Activated T-cell treated with anti-CD3 and anti-CD28 coated beads, Interleukin-2, amount 50 U/mL, for 72 hours (primary cell): ENCODE data around the gene PCNX1. TPM values are rescaled to one million over a fixed set of nuclear protein-coding genes. Genes with fewer than 3 reads are reported as not detected.

Experiments
- ATAC-seq, 2 donors: fragments of 150-1000 bp; cut with Tn5 transposase; replicated peaks in 1 of 2; 2 replicates each; pipeline ENCODE4 v1.10.0; 2021; ENCODE audit warnings: moderate library complexity in 2 of 2, mild to moderate bottlenecking in 1 of 2
- DNase-seq, 2 donors: peaks; one replicate each; pipeline ENCODE4 v3.0.0; 2021 to 2022; ENCODE audit warnings: mixed read lengths in 1 of 2
- H3K27ac Mint-ChIP-seq: one replicate; pipeline ENCODE4 v1.8.0; 2022; ENCODE audit warnings: mild to moderate bottlenecking, moderate library complexity, mixed read lengths
- H3K27me3 Mint-ChIP-seq: one replicate; pipeline ENCODE4 v1.8.0; 2022; ENCODE audit warnings: low read depth, mixed read lengths
- H3K36me3 Mint-ChIP-seq, 2 donors: one replicate each; pipeline ENCODE4 v1.8.0; 2022; ENCODE audit warnings: mixed read lengths in 2 of 2, mild to moderate bottlenecking in 1 of 2; ENCODE audit not compliant: insufficient read depth in 2 of 2
- H3K4me1 Mint-ChIP-seq: one replicate; pipeline ENCODE4 v1.8.0; 2022; ENCODE audit warnings: low read depth, mixed read lengths
- H3K4me3 Mint-ChIP-seq, 2 donors: one replicate each; pipeline ENCODE4 v1.8.0; 2022; ENCODE audit warnings: mild to moderate bottlenecking in 2 of 2, mixed read lengths in 2 of 2, moderate library complexity in 2 of 2
- H3K9me3 Mint-ChIP-seq, 2 donors: one replicate each; pipeline ENCODE4 v1.8.0; 2022; ENCODE audit warnings: mixed read lengths in 2 of 2
- total RNA-seq, 2 donors: library from RNA; stranded (reverse); gene quantifications; one replicate each; pipeline ENCODE4 v1.2.3, GENCODE V29; 2022

PCNX1 gene
- total RNA-seq, 2 donors from 2014 or later: 83.3 to 85.8 TPM

DNA sequence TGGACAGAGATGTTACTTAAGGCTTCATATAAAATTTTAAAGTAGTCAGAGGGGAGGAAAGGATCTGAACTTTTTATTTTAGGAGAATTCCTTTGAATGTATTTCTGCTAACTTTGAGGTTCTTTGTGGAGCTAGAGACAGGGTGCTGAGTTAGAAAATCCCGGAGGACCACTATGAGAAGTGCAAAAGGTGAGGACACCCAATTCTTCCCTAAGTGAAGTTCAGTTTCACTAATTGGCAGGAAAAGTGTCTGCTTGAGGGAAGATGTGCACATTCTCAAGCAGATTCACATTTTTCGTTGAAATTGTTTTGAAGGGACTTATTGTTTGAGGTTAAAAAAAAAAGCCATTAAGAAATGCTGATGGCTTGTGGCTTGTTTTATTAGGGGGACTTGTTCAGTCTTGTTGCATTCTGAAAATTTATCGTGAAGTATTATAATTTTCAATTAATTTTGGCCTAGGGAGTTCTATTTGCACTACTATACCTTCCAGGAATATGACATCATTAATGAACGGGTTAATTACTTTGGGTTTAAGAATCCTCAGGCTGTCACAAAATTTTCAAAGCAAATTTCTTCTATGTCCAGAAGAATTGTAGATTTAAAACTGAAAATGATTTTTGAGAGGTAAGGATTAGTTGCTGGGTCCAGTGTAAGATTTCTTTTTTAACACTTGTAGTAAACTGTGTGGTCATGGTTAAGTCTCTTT is 1.8 kb downstream of the PCNX1 start:
- ATAC-seq (no peak), DNase-seq (no peak)
- peak overlapping the region; percentile 96 to 99 for H3K4me3 Mint-ChIP-seq
- H3K36me3 Mint-ChIP-seq: peaks cover 1 to 5% of the 10 kb centered on the region in 2 donors
- no peaks in the 10 kb centered on the region for H3K9me3 Mint-ChIP-seq
- peaks cover 74% of the 10 kb centered on the region for H3K4me1 Mint-ChIP-seq
- peak overlapping the region; percentile 98 for H3K27ac Mint-ChIP-seq
- no peaks in the 10 kb centered on the region for H3K27me3 Mint-ChIP-seq

DNA sequence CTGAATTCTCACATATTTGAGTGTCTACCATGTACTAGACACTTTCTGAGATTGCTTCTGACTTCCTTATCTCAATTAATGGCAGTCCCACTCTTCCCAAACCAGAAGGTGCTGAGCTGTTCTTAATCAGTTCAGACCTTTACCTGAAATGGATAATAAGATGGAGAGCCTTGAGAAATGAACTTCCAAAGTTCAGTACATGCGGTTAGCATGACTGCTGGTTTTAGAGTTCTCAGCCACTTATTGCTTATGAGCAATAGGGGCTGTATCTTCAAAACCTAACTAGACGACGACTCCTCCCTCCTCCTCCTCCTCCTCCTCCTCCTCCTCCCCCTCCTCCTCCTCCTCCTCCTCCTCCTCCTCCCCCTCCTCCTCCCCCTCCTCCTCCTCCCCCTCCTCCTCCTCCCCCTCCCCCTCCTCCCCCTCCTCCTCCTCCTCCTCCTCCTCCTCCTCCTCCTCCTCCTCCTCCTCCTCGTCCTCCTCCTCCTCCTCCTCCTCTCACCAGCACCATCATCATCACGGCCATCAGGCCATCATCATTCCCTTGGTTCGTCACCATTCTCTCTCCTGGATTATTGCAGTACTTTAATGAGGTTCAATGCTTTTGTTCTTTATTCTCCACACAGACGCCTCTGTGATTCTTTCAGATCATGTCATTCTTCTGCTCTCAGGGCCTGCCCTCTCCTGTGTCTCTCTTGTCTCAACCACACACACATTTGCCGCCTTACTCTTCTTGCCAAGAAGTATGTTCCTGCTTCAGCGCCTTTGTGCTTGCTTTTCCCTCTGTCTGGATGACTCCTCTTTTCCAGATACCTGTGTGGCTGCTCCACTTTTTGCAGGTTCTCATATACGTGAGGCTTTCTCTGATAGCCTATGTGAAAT is 2.7 kb downstream of the PCNX1 start:
- ATAC-seq: no peak
- no peaks in the 10 kb centered on the region for H3K9me3 Mint-ChIP-seq
- peak overlapping the region; percentile 96 to 99 for H3K4me3 Mint-ChIP-seq
- no peak for DNase-seq
- peaks cover 69% of the 10 kb centered on the region for H3K4me1 Mint-ChIP-seq
- H3K27ac Mint-ChIP-seq: peak overlapping the region; percentile 98
- no peaks in the 10 kb centered on the region for H3K27me3 Mint-ChIP-seq
- H3K36me3 Mint-ChIP-seq: peaks cover 1 to 5% of the 10 kb centered on the region in 2 donors

DNA sequence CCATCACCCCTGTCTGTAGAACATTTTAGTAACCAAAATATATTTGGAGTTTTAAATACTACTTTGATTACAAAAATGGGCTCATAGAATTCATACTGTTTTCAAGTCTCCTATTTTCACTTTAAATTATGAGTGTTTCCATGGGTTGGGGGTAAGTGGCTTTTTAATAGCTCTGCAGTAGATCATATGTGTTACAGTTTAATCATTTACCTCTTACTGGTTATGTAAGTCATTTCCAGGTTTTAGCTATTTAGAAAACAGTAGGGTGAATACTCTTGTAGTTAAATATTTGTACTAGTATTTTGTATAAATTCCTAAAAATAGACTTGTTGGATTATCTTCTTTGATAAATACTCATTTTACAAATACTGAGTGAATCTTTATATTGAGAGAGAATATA is 8.2 kb downstream of the PCNX1 start:
- Mint-ChIP-seq H3K9me3 (no peaks in the 10 kb centered on the region), H3K27ac (peak overlapping the region; percentile 74), H3K4me3 (peak overlapping the region; percentile 21 to 69), H3K4me1 (peaks cover 87% of the 10 kb centered on the region), H3K36me3 (peaks cover 4% of the 10 kb centered on the region in 2 donors), H3K27me3 (no peaks in the 10 kb centered on the region)
- ATAC-seq (no peak), DNase-seq (no peak)

- no peaks in the 10 kb centered on the region for H3K9me3 Mint-ChIP-seq
- H3K4me3 Mint-ChIP-seq: peak overlapping the region; percentile 21 to 75
- H3K36me3 Mint-ChIP-seq: peaks cover 4% of the 10 kb centered on the region in 2 donors
- DNase-seq: no peak
- peak overlapping the region; percentile 74 for H3K27ac Mint-ChIP-seq
- no peaks in the 10 kb centered on the region for H3K27me3 Mint-ChIP-seq
- peaks cover 87% of the 10 kb centered on the region for H3K4me1 Mint-ChIP-seq
- no peak for ATAC-seq
These were observed 9.0 kb downstream of the PCNX1 start for GRCh38 chr14:70916300-70916699.

- Mint-ChIP-seq H3K27ac (peak overlapping the region; percentile 81), H3K27me3 (no peaks in the 10 kb centered on the region), H3K4me1 (peaks cover 87% of the 10 kb centered on the region), H3K9me3 (no peaks in the 10 kb centered on the region), H3K36me3 (peaks cover 4% of the 10 kb centered on the region in 2 donors), H3K4me3 (peak overlapping the region; percentile 31 to 75)
- DNase-seq (no peak), ATAC-seq (no peak)
These were observed 9.5 kb downstream of the PCNX1 start for GRCh38 chr14:70916799-70917198.

DNA sequence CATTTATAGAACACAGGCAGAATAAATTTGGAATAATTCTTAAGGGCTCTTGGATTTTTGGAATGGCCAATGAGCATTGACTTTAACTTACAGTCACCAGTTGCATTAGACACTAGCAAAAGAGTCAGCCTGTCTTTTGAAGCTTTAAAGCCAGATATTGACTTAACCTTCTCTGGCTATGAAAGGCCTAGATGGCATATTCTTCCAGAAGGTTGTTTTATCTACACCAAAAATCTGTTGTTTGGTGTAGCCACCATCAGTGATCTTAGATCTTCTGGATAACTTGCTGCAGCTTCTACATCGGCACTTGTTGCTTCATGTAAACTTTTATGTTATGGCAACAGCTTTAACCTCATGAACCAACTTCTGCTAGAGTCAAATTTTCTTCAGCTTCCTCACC is 10.4 kb downstream of the PCNX1 start:
- Mint-ChIP-seq H3K27me3 (no peaks in the 10 kb centered on the region), H3K36me3 (peaks cover 4% of the 10 kb centered on the region in 2 donors), H3K4me1 (peaks cover 86% of the 10 kb centered on the region), H3K27ac (peak overlapping the region; percentile 81), H3K9me3 (no peaks in the 10 kb centered on the region), H3K4me3 (peak overlapping the region in 1 of 2 donors; percentile 75)
- ATAC-seq (no peak), DNase-seq (no peak)

DNA sequence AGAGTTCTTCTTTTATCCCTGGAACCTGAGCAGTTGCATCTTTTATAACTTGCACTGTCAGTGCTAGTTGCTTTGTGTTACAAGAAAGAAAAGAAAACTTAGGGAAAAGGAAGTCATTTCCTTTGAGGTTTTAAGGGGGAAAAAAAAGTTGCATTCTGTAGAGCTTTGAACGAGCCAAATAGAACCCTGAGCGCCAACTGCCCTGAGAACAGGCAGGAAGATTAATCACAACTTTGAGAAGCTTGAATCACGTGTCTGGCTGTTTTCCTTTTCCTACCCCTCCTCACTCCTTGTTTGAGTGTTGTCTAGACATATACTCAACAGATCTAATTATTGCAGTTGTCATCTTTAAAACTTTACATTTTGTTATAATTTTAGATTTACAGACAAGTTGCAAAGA is 12.5 kb downstream of the PCNX1 start:
- no peak for DNase-seq
- ATAC-seq: peak; percentile 41 to 44
- Mint-ChIP-seq H3K27me3 (no peaks in the 10 kb centered on the region), H3K4me3 (peak overlapping the region; percentile 36 to 75), H3K4me1 (peaks cover 96% of the 10 kb centered on the region), H3K36me3 (peaks cover 4% of the 10 kb centered on the region in 2 donors), H3K9me3 (no peaks in the 10 kb centered on the region), H3K27ac (peak overlapping the region; percentile 87)

DNA sequence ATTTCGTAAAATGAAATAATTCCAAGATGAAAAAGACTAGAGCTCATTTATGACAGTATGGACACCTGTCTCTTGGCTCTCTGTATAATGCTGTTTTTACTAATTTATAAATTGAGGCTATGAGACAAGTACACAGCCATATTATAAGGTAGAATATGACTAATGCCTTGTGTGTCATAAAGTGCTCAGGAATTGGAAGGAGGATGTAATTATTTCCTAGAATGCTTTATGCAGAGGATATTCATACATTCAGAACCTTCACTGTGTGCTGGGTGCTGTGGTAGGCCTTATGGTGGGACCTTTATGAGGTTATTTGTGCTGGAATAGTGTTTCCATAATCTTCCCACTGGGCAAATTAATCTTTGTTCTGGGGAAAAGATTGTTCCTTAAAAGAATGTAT is 13.3 kb downstream of the PCNX1 start:
- DNase-seq: no peak
- peak overlapping the region; percentile 36 to 75 for H3K4me3 Mint-ChIP-seq
- peak overlapping the region; percentile 87 for H3K27ac Mint-ChIP-seq
- peak; percentile 79 to 84 for ATAC-seq
- peaks cover 4% of the 10 kb centered on the region in 2 donors for H3K36me3 Mint-ChIP-seq
- H3K4me1 Mint-ChIP-seq: peaks cover 96% of the 10 kb centered on the region
- H3K9me3 Mint-ChIP-seq: no peaks in the 10 kb centered on the region
- no peaks in the 10 kb centered on the region for H3K27me3 Mint-ChIP-seq

DNA sequence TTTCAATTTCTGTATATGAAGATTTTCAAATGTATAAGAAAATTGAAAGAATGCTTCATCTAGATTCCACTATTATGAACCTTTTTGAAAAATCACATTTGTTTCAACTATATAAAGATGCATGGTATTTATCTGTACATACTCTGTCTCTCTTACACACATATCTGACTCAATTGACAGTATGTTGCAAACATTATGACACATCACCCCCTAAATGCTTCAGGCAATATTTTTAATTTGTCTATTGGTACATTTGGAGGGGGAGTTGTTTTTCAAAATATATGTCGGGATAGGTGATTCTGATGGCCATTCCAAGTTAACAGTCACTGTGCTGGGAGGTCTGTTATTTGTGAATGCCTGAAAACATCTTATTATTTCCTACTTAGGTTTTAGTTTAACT is 14.4 kb downstream of the PCNX1 start:
- H3K27me3 Mint-ChIP-seq: no peaks in the 10 kb centered on the region
- DNase-seq (no peak), ATAC-seq (peak in 1 of 2 donors; percentile 30)
- no peak overlapping the region for H3K27ac Mint-ChIP-seq
- peaks cover 96% of the 10 kb centered on the region for H3K4me1 Mint-ChIP-seq
- H3K9me3 Mint-ChIP-seq: no peaks in the 10 kb centered on the region
- H3K36me3 Mint-ChIP-seq: peaks cover 0 to 2% of the 10 kb centered on the region in 2 donors
- H3K4me3 Mint-ChIP-seq: peak overlapping the region in 1 of 2 donors; percentile 42

DNA sequence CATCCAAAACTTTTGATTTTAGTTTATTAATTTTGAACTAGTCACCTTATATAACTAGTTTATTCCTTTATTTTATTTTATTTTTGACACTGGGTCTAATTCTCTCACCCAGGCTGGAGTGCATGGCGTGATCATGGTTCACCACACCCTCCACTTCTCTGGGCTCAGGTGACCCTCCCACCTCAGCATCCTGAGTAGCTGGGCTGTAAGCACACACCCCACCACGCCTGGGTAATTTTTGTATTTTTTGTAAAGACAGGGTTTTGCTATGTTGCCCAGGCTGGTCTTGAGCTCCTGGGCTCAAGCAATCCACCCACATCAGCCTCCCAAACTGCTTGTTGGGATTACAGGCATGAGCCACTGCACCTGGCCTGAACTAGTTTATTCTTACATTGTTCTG is 17.3 kb downstream of the PCNX1 start:
- no peak for ATAC-seq
- Mint-ChIP-seq H3K4me3 (no peak overlapping the region), H3K27ac (no peak overlapping the region), H3K9me3 (no peaks in the 10 kb centered on the region), H3K27me3 (no peaks in the 10 kb centered on the region), H3K36me3 (no peaks in the 10 kb centered on the region), H3K4me1 (peaks cover 90% of the 10 kb centered on the region)
- DNase-seq: no peak

DNA sequence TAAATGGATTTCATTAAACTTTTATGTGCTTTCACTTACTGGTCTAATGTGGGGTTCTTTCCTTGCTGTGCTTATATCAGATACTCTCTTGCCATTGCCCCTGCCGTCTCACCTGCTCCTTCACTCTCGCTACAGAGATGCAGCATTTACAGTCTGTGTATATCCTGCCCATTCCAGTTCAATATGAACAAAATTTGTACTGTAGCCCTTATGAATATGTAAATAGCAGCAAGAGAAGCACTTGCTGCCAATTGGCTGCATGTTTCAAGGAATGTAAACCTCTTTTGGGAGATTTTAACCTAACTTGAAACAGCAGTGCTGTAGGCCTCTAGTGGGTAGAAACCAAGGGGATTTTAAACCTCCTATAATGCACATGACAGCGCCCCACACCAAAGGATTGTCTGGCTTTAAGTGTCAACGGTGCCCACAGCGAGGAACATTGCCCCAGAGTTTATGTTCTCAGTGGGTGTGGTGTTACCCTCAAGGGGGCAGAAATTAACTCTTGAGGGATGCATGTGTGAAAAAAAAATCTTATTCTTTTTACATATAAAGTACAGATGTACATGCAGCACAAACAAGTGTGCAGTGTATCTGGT is 19.1 kb downstream of the PCNX1 start:
- Mint-ChIP-seq H3K4me1 (peaks cover 79% of the 10 kb centered on the region), H3K4me3 (peak overlapping the region in 1 of 2 donors; percentile 34), H3K27me3 (no peaks in the 10 kb centered on the region), H3K9me3 (no peaks in the 10 kb centered on the region), H3K27ac (peak overlapping the region; percentile 16), H3K36me3 (no peaks in the 10 kb centered on the region)
- ATAC-seq (peak; percentile 45 to 47), DNase-seq (no peak)

DNA sequence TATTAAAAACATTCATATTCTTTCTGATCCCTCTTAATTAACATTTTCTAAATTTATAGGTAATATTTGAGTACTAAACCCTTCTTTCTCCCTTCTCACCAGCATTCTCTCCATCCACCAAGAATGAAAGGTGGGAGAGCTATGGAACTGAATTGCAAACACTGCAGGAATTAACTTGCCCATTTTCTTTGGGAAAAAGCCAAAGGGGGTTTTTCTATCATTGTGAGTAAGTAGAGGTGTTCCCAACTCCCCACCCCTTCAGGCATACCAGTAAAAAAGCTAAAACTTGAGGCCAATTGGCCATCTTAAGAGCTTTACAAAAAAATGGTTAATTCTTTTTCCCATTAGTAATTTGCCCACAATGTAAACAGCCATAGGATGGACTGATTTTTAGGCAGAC is 23.7 kb downstream of the PCNX1 start:
- Mint-ChIP-seq H3K36me3 (peaks cover 0 to 2% of the 10 kb centered on the region in 2 donors), H3K9me3 (no peaks in the 10 kb centered on the region), H3K4me1 (peaks cover 74% of the 10 kb centered on the region), H3K27me3 (no peaks in the 10 kb centered on the region), H3K27ac (peak overlapping the region; percentile 52), H3K4me3 (no peak overlapping the region)
- ATAC-seq (no peak), DNase-seq (no peak)

DNA sequence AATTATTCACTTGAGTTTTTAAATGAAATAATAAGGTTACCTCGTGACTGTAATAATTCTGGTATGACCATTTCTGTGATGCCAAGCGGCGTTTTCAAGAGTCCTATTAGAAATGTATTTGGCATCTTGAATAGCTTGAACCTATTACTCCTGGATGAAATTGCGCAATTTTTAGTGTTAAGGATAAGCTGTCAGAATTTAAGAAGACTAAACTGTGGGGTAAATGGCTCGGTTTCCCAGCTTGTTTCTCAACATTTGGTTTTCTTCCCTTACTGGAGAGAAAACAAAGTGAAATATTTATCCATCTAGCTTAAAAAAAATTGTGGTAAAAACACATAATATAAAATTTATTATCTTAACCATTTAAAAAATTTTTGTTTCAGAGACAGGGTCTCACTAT is 26.8 kb downstream of the PCNX1 start:
- peak overlapping the region; percentile 97 for H3K27ac Mint-ChIP-seq
- peaks cover 7 to 18% of the 10 kb centered on the region in 2 donors for H3K36me3 Mint-ChIP-seq
- H3K27me3 Mint-ChIP-seq: no peaks in the 10 kb centered on the region
- H3K4me3 Mint-ChIP-seq: peak overlapping the region; percentile 38 to 80
- H3K9me3 Mint-ChIP-seq: peaks cover 0 to 5% of the 10 kb centered on the region in 2 donors
- H3K4me1 Mint-ChIP-seq: peaks cover 57% of the 10 kb centered on the region
- no peak for DNase-seq
- no peak for ATAC-seq
